ENCODE results near the gene HJURP. TPM values are rescaled to one million over a fixed set of nuclear protein-coding genes. Genes with fewer than 3 reads are reported as not detected.
"Not testable (repeated sequence)": the region's sequence is repeated elsewhere in the genome, so short reads cannot be mapped to it uniquely, and the experiment has no call there.

The HJURP gene, protein sequence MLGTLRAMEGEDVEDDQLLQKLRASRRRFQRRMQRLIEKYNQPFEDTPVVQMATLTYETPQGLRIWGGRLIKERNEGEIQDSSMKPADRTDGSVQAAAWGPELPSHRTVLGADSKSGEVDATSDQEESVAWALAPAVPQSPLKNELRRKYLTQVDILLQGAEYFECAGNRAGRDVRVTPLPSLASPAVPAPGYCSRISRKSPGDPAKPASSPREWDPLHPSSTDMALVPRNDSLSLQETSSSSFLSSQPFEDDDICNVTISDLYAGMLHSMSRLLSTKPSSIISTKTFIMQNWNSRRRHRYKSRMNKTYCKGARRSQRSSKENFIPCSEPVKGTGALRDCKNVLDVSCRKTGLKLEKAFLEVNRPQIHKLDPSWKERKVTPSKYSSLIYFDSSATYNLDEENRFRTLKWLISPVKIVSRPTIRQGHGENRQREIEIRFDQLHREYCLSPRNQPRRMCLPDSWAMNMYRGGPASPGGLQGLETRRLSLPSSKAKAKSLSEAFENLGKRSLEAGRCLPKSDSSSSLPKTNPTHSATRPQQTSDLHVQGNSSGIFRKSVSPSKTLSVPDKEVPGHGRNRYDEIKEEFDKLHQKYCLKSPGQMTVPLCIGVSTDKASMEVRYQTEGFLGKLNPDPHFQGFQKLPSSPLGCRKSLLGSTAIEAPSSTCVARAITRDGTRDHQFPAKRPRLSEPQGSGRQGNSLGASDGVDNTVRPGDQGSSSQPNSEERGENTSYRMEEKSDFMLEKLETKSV
- polyA plus RNA-seq (ENCODE audit: insufficient read length in 3 of 3) = 10 to 100 TPM; 18.6 to 24.1 (median 22.6) TPM

- peak; percentile 84 to 93 (median 87) for DNase-seq (ENCODE audit: low read depth in 3 of 3, low spot score in 2 of 3)
Measured at GRCh38 chr2:233854241-233854981, at the start of gene HJURP. Gene HJURP, minus strand, starts transcription at chr2:233854535. Its CDS starts 35 bp downstream, at chr2:233854500.

GRCh38 chr2:233901884-233902283 is 47.5 kb upstream of the HJURP start:
- no peak for DNase-seq (ENCODE audit: low read depth in 3 of 3, low spot score in 2 of 3)

DNA sequence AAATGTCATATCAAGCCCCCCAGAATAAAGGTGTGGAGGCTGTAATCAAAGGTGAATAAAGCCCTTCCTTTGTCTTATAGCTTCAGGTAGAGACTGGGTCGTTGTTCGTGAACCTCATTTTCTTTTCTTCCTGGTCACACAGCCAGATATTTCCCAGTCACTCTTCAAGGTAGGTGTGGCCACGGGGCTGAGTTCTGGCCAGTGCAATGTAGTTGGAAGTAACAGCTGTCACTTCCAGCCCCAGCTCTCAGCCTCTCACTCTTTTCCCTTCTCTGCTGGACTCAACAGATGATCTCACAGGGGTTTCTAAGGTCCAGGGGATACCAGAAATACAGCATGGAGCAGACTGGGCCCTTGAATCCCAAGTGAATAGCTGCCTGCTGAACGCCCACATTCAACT is 47.0 kb upstream of the HJURP start:
- no peak for DNase-seq (ENCODE audit: low read depth in 3 of 3, low spot score in 2 of 3)

DNA sequence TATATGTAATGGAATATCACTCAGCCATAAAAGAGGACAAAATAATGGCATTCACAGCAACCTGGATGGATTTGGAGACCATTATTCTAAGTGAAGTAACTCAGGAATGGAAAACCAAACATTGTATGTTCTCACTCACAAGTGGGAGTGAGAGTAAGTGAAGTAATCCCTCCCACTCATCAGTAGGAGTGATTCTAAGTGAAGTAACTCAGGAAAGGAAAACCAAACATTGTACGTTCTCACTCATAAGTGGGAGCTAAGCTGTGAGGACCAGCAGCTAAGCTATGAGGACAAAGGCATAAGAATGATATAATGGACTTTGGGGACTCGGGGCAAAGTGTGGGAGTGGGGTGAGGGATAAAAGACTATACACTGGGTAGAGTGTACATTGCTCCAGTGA is 41.9 kb upstream of the HJURP start:
- DNase-seq (ENCODE audit: low read depth in 3 of 3, low spot score in 2 of 3) = not testable (repeated sequence)

DNA sequence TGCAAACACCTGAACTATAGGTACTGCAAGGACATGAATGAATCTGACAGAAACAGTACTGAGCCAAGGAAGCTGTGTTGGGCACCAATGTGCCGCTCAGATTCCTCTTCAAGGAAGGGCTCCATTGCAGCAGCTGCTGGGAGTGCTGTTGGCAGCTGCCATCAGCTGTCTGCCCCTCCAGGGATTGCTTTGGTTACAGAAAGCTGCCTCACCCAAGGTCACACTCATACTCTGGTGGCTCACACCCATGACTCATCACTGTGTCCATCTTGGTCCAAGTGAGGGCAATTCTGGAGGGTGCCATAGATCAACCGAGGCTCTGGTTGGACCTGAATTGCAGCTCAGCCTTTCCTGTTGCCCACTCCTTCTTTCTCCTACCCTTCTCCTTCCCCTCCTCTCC is 38.5 kb upstream of the HJURP start:
- no peak for DNase-seq (ENCODE audit: low read depth in 3 of 3, low spot score in 2 of 3)

GRCh38 chr2:233882353-233882752 is 28.0 kb upstream of the HJURP start:
- DNase-seq (ENCODE audit: low read depth in 3 of 3, low spot score in 2 of 3) = no peak

DNA sequence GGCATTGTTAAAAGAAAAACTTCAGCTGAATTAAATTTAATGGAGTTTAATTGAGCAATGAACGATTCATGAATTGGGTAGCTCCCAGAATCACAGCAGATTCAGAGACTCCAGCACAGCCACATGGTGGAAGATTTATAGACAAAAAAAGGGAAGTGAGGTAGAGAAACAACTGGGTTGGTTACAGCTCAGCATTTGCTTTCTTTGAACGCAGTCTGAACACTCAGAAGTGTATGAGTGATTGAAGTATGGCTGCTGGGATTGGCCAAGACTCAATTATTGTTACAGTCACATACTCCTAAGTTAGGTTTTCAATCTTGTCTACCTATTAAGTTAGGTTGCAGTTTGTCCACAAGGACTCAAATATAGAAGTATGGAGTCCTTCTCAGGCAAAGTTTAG is 17.8 kb upstream of the HJURP start:
- not testable (repeated sequence) for DNase-seq (ENCODE audit: low read depth in 3 of 3, low spot score in 2 of 3)

GRCh38 chr2:233871432-233871831 is 17.1 kb upstream of the HJURP start:
- DNase-seq (ENCODE audit: low read depth in 3 of 3, low spot score in 2 of 3) = no peak

DNA sequence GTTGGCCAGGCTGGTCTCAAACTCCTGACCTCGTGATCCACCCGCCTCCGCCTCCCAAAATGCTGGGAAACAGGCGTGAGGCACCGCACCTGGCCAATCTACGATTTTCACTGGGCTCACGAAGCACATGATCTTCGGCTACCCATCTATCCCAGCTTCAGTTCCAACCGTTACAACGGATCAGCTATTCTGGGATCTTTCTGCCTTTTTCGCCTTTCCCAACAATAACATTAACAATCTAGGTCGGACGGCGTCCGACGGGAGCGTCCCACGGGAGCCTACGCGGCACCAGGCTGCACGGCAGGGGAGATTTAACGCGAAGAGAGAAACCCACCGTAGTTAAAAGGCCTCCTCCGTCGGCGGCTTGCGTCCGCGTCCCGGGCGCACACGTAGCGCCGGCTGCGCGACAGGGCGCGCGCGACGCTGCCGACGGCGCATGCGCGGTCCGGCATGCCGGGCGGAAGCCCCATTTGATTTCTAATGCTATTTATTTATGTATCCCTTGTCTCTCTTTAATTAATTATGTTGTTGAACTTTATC is 13.7 kb upstream of the HJURP start, which contains the start of gene MSL3B:
Gene MSL3B, minus strand, starts transcription at position 394 of the 540 bp plus-strand sequence.
- DNase-seq (ENCODE audit: low read depth in 3 of 3, low spot score in 2 of 3) = peak in 1 of 3 donors; percentile 27

GRCh38 chr2:233866479-233866878 is 12.1 kb upstream of the HJURP start:
- no peak for DNase-seq (ENCODE audit: low read depth in 3 of 3, low spot score in 2 of 3)

- DNase-seq (ENCODE audit: low read depth in 3 of 3, low spot score in 2 of 3) = no peak
Measured at GRCh38 chr2:233865838-233866237, 11.5 kb upstream of the HJURP start.

DNA sequence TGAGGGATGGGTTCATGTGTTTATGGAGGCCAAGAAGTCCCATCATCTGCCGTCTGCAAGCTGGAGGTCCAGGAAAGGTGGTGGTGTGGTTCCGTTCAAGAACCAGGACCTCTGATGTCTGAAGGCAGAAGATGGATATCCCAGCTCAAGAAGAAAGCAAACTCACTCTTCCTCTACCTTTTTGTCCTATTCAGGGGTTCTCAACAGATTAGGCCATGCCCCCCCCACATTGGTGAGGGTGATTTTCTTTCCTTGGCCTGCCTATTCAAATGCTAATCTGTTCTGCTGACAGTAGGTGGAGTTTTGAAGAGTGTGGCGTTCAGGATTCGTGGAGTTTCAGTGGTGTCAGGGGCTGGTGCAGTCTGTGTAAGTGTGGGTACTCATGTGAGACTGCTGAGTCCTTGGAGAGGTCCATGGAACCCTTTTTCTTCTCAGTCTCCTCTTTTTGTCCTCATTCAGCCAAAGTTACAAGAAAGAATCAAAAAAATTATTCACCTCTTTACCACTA is 8.0 kb upstream of the HJURP start:
- DNase-seq (ENCODE audit: low read depth in 3 of 3, low spot score in 2 of 3) = no peak

DNA sequence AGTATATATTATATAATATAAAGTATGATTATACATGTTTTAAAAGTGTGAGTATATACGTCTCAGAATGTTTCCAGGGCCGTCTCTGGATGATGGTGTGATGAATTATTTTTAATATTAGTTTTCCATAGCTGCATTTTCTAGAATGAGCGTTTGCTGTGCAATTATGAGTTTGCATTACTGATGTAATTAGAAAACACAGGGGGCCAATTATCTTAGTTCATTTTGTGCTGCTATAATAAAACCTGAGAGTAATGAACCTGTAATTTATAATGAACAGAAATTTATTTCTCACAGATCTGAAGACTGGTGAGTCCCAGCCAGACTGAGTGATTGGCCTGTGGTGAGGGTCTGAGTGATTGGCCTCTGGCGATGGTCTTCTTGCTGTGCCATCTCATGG is 4.0 kb upstream of the HJURP start:
- no peak for DNase-seq (ENCODE audit: low read depth in 3 of 3, low spot score in 2 of 3)

GRCh38 chr2:233857511-233858141 is 3.3 kb upstream of the HJURP start:
- no peak for DNase-seq (ENCODE audit: low read depth in 3 of 3, low spot score in 2 of 3)

DNA sequence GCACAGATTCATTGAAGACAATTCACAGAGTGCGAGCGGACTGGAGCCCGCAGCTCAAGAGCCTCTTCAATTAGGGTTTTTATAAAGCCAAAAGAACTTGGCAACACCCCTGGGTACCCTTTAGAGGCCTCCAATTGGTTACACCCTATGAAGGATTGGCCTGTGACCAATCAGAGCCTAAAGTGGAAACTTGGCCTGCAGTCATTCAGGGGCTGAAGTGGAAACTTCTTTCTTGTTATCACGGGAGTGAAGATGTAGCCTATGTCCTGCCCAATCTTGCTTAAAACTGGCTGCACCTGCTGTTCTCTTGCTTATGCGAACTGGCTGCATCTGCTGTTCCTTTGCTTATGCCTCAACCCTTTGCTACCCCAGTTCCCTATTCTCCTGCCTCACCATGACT is 1.8 kb upstream of the HJURP start:
- DNase-seq (ENCODE audit: low read depth in 3 of 3, low spot score in 2 of 3) = no peak

GRCh38 chr2:233855345-233855744 is 1.0 kb upstream of the HJURP start:
- no peak for DNase-seq (ENCODE audit: low read depth in 3 of 3, low spot score in 2 of 3)

- no peak for DNase-seq (ENCODE audit: low read depth in 3 of 3, low spot score in 2 of 3)
Measured at GRCh38 chr2:233853883-233854240, 473 bp downstream of the HJURP start.

GRCh38 chr2:233853353-233853752 is 982 bp downstream of the HJURP start:
- DNase-seq (ENCODE audit: low read depth in 3 of 3, low spot score in 2 of 3) = no peak

DNA sequence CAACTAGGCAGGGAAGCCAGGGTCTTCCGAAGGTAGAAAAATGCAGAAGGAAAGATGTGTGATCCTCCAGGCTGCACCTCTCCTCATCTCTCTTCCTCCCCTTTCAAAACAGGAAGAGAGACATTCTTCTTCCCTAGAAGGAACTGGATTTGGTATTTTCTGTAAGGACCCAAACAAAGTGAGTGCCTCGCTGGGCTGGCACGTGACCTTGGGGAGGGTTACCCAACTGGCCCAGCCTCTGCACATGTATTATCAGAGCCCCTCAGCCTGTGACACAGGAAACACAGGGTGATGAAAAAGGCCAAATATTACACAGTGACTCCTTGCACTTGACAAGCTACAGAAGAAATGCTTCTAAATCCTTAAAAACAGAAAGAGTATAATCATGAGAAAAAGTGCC is 2.3 kb downstream of the HJURP start:
- DNase-seq (ENCODE audit: low read depth in 3 of 3, low spot score in 2 of 3) = no peak

DNA sequence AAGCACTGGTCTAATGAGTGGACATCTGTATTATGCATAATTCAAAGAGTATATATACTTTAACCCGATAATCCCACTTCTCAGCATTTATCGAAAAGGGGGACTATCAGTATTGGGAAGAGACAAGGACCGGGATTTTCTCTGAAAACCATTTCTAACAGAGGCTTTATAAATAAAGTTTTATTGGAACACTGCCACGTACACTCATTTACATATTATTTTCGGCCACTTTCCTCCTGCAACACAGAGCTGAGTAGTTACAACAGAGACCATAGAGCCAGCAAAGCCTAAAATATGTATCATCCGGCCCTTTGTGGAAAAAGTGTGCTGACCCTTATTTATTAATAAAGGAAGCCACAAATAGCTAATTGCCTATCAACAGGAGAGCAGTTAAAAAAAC is 3.2 kb downstream of the HJURP start:
- no peak for DNase-seq (ENCODE audit: low read depth in 3 of 3, low spot score in 2 of 3)
